ENCODE data around the gene ARHGEF37. TPM values are rescaled to one million over a fixed set of nuclear protein-coding genes. Genes with fewer than 3 reads are reported as not detected.

The ARHGEF37 gene
- total RNA-seq, 2 experiments from 2014 or later, result 1.4 TPM; not detected in 1

- Histone ChIP-seq H4K20me1 (ENCODE audit: insufficient read depth, low read length) (no peaks in the 10 kb centered on the region), H3K9me3 (ENCODE audit: low read length) (no peaks in the 10 kb centered on the region), H2AFZ (ENCODE audit: low read length) (no peak overlapping the region), H3K27ac (ENCODE audit: low read depth, low read length, poor library complexity, severe bottlenecking) (no peak overlapping the region), H3K36me3 (ENCODE audit: insufficient read depth, low read length) (no peaks in the 10 kb centered on the region), H3K4me1 (ENCODE audit: insufficient read depth, low read length, poor library complexity, severe bottlenecking) (peaks cover 4% of the 10 kb centered on the region), H3K4me2 (ENCODE audit: low read length) (no peak overlapping the region), H3K4me3 (ENCODE audit: low read depth, low read length, poor library complexity, severe bottlenecking) (no peak overlapping the region), H3K79me2 (ENCODE audit: insufficient read depth, low read depth, low read length) (no peaks in the 10 kb centered on the region), H3K9me2 (ENCODE audit: insufficient read depth, low read length) (no peaks in the 10 kb centered on the region)
- TF ChIP-seq EZH2phosphoT487 (IDR thresholded peaks at IDR 0.05; ENCODE audit: borderline replicate concordance, low read depth, low read length) (no peak), CTCF (conservative IDR thresholded peaks at IDR 0.05; ENCODE audit: low read length) (no peak)
- intact Hi-C loops (cut with micrococcal nuclease; ENCODE audit: unreplicated experiment), result no loop called here
- CTCF ChIA-PET (ENCODE audit: unreplicated experiment), result no interaction called here
- DNase-seq (ENCODE audit: low spot score), result no peak
- BruUV-seq (replicated peaks), result no TSS peak
- POLR2A ChIA-PET, result interaction anchor here (0.6 kb wide), 1 partner anchor 824 kb away, joined by 5 read pairs; no protein-coding TSS in a partner anchor
These were observed 4.6 kb downstream of the ARHGEF37 start for GRCh38 chr5:149585910-149586309.

GRCh38 chr5:149586708-149587318 lies 5.5 kb downstream of the ARHGEF37 start:
- H3K4me2 ChIP-seq (ENCODE audit: low read length), result no peak overlapping the region
- no peaks in the 10 kb centered on the region for H3K9me3 ChIP-seq (ENCODE audit: low read length)
- H3K27ac ChIP-seq (ENCODE audit: low read depth, low read length, poor library complexity, severe bottlenecking), result no peak overlapping the region
- no peak for TF ChIP-seq CTCF (conservative IDR thresholded peaks at IDR 0.05; ENCODE audit: low read length)
- no peak for TF ChIP-seq EZH2phosphoT487 (IDR thresholded peaks at IDR 0.05; ENCODE audit: borderline replicate concordance, low read depth, low read length)
- no TSS peak for BruUV-seq (replicated peaks)
- H3K4me3 ChIP-seq (ENCODE audit: low read depth, low read length, poor library complexity, severe bottlenecking), result no peak overlapping the region
- no peaks in the 10 kb centered on the region for H3K36me3 ChIP-seq (ENCODE audit: insufficient read depth, low read length)
- H3K9me2 ChIP-seq (ENCODE audit: insufficient read depth, low read length), result no peaks in the 10 kb centered on the region
- ChIA-PET CTCF (ENCODE audit: unreplicated experiment) (interaction anchor here (1.0 kb wide), 1 partner anchor 10 kb away, joined by 6 read pairs; no protein-coding TSS in a partner anchor), POLR2A (interaction anchor here (0.6 to 1.5 kb wide), 9 partner anchors 8 to 824 kb away, joined by 3 to 8 read pairs (median 5); partner anchors contain the start of gene CSNK1A1)
- no peak overlapping the region for H2AFZ ChIP-seq (ENCODE audit: low read length)
- intact Hi-C loops (cut with micrococcal nuclease; ENCODE audit: unreplicated experiment), result no loop called here
- H3K4me1 ChIP-seq (ENCODE audit: insufficient read depth, low read length, poor library complexity, severe bottlenecking), result peaks cover 9% of the 10 kb centered on the region
- DNase-seq (ENCODE audit: low spot score), result no peak
- H3K79me2 ChIP-seq (ENCODE audit: insufficient read depth, low read depth, low read length), result no peaks in the 10 kb centered on the region
- no peaks in the 10 kb centered on the region for H4K20me1 ChIP-seq (ENCODE audit: insufficient read depth, low read length)

- Histone ChIP-seq H3K27ac (ENCODE audit: low read depth, low read length, poor library complexity, severe bottlenecking) (no peak overlapping the region), H3K4me2 (ENCODE audit: low read length) (no peak overlapping the region), H2AFZ (ENCODE audit: low read length) (no peak overlapping the region), H3K79me2 (ENCODE audit: insufficient read depth, low read depth, low read length) (no peaks in the 10 kb centered on the region), H3K4me3 (ENCODE audit: low read depth, low read length, poor library complexity, severe bottlenecking) (no peak overlapping the region), H3K36me3 (ENCODE audit: insufficient read depth, low read length) (no peaks in the 10 kb centered on the region), H3K4me1 (ENCODE audit: insufficient read depth, low read length, poor library complexity, severe bottlenecking) (peaks cover 9% of the 10 kb centered on the region), H3K9me2 (ENCODE audit: insufficient read depth, low read length) (no peaks in the 10 kb centered on the region), H4K20me1 (ENCODE audit: insufficient read depth, low read length) (no peaks in the 10 kb centered on the region), H3K9me3 (ENCODE audit: low read length) (no peaks in the 10 kb centered on the region)
- ChIA-PET POLR2A (interaction anchor here (0.8 to 3.2 kb wide), 4 partner anchors 8 to 12 kb away, joined by 3 to 9 read pairs (median 4); no protein-coding TSS in a partner anchor), CTCF (ENCODE audit: unreplicated experiment) (interaction anchor here (0.9 kb wide), 1 partner anchor 30 kb away, joined by 3 read pairs; no protein-coding TSS in a partner anchor)
- BruUV-seq (replicated peaks), result no TSS peak
- DNase-seq (ENCODE audit: low spot score), result no peak
- TF ChIP-seq EZH2phosphoT487 (IDR thresholded peaks at IDR 0.05; ENCODE audit: borderline replicate concordance, low read depth, low read length) (no peak), CTCF (conservative IDR thresholded peaks at IDR 0.05; ENCODE audit: low read length) (no peak)
- intact Hi-C loops (cut with micrococcal nuclease; ENCODE audit: unreplicated experiment), result no loop called here
These were observed 7.6 kb downstream of the ARHGEF37 start for GRCh38 chr5:149588936-149589335.

All from OCI-LY7 (cell line).